Neural cell (in vitro differentiated cells): Measurements from ENCODE around the gene CLEC18C.
"Not testable (repeated sequence)": the region's sequence is repeated elsewhere in the genome, so short reads cannot be mapped to it uniquely, and the experiment has no call there.

Source experiments
- EZH2 ChIP-seq: fragments of 200-600, 300-800 bp; shearing (Covaris generic), sonication (generic); IDR thresholded peaks from 2 replicates; pipeline ENCODE4 v1.6.1; 2014; ENCODE audit warnings: antibody characterized with exemption, low read length, borderline replicate concordance, mild to moderate bottlenecking; ENCODE audit not compliant: insufficient read depth, poor library complexity, severe bottlenecking
- SMC3 ChIP-seq: fragments of 450-650 bp; conservative IDR thresholded peaks from 2 replicates; pipeline ENCODE4 v1.6.1; 2014; ENCODE audit warnings: antibody characterized with exemption, mild to moderate bottlenecking, moderate library complexity; ENCODE audit not compliant: poor library complexity
- TF ChIP-seq, protein P1 (sequence below): fragments of 450-650 bp; IDR thresholded peaks from 2 replicates; pipeline ENCODE4 v1.5.1; 2014; ENCODE audit warnings: antibody characterized with exemption, mild to moderate bottlenecking, moderate library complexity; ENCODE audit not compliant: poor library complexity, severe bottlenecking

GRCh38 chr16:70218586-70218985, 45.0 kb downstream of the CLEC18C start:
- not testable (repeated sequence) for TF ChIP-seq SMC3, EZH2
- TF ChIP-seq, protein P1, sequence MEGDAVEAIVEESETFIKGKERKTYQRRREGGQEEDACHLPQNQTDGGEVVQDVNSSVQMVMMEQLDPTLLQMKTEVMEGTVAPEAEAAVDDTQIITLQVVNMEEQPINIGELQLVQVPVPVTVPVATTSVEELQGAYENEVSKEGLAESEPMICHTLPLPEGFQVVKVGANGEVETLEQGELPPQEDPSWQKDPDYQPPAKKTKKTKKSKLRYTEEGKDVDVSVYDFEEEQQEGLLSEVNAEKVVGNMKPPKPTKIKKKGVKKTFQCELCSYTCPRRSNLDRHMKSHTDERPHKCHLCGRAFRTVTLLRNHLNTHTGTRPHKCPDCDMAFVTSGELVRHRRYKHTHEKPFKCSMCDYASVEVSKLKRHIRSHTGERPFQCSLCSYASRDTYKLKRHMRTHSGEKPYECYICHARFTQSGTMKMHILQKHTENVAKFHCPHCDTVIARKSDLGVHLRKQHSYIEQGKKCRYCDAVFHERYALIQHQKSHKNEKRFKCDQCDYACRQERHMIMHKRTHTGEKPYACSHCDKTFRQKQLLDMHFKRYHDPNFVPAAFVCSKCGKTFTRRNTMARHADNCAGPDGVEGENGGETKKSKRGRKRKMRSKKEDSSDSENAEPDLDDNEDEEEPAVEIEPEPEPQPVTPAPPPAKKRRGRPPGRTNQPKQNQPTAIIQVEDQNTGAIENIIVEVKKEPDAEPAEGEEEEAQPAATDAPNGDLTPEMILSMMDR, result not testable (repeated sequence)
